ENCODE measurements around the gene PRR27.

GRCh38 chr4:70187216-70187615 is 33.2 kb downstream of the PRR27 start:
- TF ChIP-seq POLR2A (IDR thresholded peaks at IDR 0.05; ENCODE audit: low read length): no peak
- no peak for TF ChIP-seq GATA1 (IDR thresholded peaks at IDR 0.05; ENCODE audit: low read depth, low read length)

Data from erythroblast (primary cell).